Measurements from ENCODE around the gene MATCAP1. TPM values are rescaled to one million over a fixed set of nuclear protein-coding genes. Genes with fewer than 3 reads are reported as not detected.
A peak's percentile ranks its signal among the peaks of the same experiment; 100 is the strongest.

MATCAP1 gene
- total and polyA plus RNA-seq, 2 donors (not counting 1 experiment from before 2014, with no cell fraction given), result 6.2 to 8.9 TPM

- 98% methylated on average over 4 of the region's 6 CpGs for WGBS (ENCODE audit: insufficient coverage)
- H3K27ac Mint-ChIP-seq, result no peak overlapping the region
- Histone ChIP-seq H3K9ac (ENCODE audit: low read length) (no peak overlapping the region), H4K20me1 (ENCODE audit: control insufficient read depth, insufficient read depth, low read length, poor library complexity, severe bottlenecking) (peaks cover 54% of the 10 kb centered on the region), H3K4me2 (replicated peaks; ENCODE audit: low read depth, low read length, poor library complexity, severe bottlenecking) (no peak overlapping the region), H3K4me3 (ENCODE audit: control extremely low read depth in 1 of 5, extremely low read depth in 1 of 5, insufficient read depth in 1 of 5, low read depth in 2 of 5, low read length in 4 of 5) (no peak overlapping the region), H3K4me1 (ENCODE audit: control insufficient read depth in 2 of 2, insufficient read depth in 2 of 2, low read length in 2 of 2) (peaks cover 22 to 28% of the 10 kb centered on the region in 2 donors), H3K79me2 (ENCODE audit: control insufficient read depth, insufficient read depth, low read length) (peaks cover 43% of the 10 kb centered on the region), H3K36me3 (replicated peaks in 1 of 2; ENCODE audit: control extremely low read depth in 1 of 2, control insufficient read depth in 1 of 2, extremely low read depth in 1 of 2, insufficient read depth in 2 of 2, low read length in 1 of 2) (peaks cover 0 to 49% of the 10 kb centered on the region in 2 experiments), H2AFZ (ENCODE audit: insufficient read depth, low read depth, low read length, poor library complexity, severe bottlenecking) (no peak overlapping the region), H3K27ac (ENCODE audit: low read length in 2 of 2) (no peak overlapping the region), H3K9me3 (ENCODE audit: control extremely low read depth in 1 of 3, control insufficient read depth in 2 of 3, insufficient read depth in 1 of 3, low read length in 2 of 3) (peaks cover 0 to 5% (median 0%) of the 10 kb centered on the region in 3 donors), H3K27me3 (replicated peaks in 1 of 4; ENCODE audit: control extremely low read depth in 1 of 4, control insufficient read depth in 3 of 4, insufficient read depth in 4 of 4, low read length in 3 of 4) (peaks cover 0 to 2% (median 0%) of the 10 kb centered on the region in 4 experiments)
- H3K27me3 Mint-ChIP-seq, result no peaks in the 10 kb centered on the region
- POLR2A ChIA-PET, result interaction anchor here (2.2 kb wide), 1 partner anchor 32 kb away, joined by 4 read pairs; the partner anchor contains the start of gene TMEM208
- peaks cover 39% of the 10 kb centered on the region for H3K4me1 Mint-ChIP-seq
- DNase-seq (no peak), ATAC-seq (ENCODE audit: low read depth) (no peak)
- H3K9me3 Mint-ChIP-seq (ENCODE audit: insufficient read depth), result no peaks in the 10 kb centered on the region
- intact Hi-C loops (cut with micrococcal nuclease), result no loop called here
- CTCF ChIA-PET, result interaction anchor here (1.1 to 2.3 kb wide), 2 partner anchors 9 to 37 kb away, joined by 3 to 7 read pairs; no protein-coding TSS in a partner anchor
- TF ChIP-seq EZH2 (IDR thresholded peaks at IDR 0.05; ENCODE audit: borderline replicate concordance, insufficient read depth, low read depth, low read length, poor library complexity, severe bottlenecking), result no peak
- TF ChIP-seq CTCF (IDR thresholded peaks at IDR 0.05), result no peak
- H3K4me3 Mint-ChIP-seq, result peak overlapping the region; percentile 92
Measured at GRCh38 chr16:67194260-67194659, 10.5 kb upstream of the MATCAP1 start.

DNA sequence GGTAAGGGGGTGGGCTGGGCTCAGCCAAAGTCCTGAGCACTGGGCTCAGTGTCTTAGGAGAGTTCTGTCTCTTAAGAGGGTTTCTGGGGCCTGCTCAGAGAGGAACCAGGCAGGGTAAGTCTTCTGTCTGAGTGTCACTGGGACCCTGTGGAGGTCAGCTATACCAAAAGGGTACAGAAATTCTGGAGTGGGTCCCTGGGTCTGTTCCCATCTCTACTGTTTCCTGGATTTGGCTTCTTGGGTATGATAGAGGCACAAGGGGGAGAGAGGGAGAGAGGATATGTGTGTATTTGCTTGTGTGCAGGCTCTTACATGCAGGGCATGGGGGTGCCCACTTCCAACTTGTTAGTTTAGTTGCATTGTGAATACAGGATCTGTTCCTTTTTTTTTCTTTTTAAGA lies 9.8 kb upstream of the MATCAP1 start:
- peaks cover 0 to 6% (median 0%) of the 10 kb centered on the region in 4 experiments for H3K27me3 ChIP-seq (replicated peaks in 1 of 4; ENCODE audit: control extremely low read depth in 1 of 4, control insufficient read depth in 3 of 4, insufficient read depth in 4 of 4, low read length in 3 of 4)
- ChIA-PET POLR2A (interaction anchor here (0.7 to 2.2 kb wide), 2 partner anchors 33 to 287 kb away, joined by 4 to 5 read pairs; partner anchors contain the start of genes ATP6V0D1 and TMEM208), CTCF (interaction anchor here (1.1 to 2.3 kb wide), 2 partner anchors 8 to 36 kb away, joined by 3 to 7 read pairs; no protein-coding TSS in a partner anchor)
- no peak overlapping the region for H3K27ac ChIP-seq (ENCODE audit: low read length in 2 of 2)
- H3K4me3 Mint-ChIP-seq, result peak overlapping the region; percentile 92
- H2AFZ ChIP-seq (ENCODE audit: insufficient read depth, low read depth, low read length, poor library complexity, severe bottlenecking), result no peak overlapping the region
- H3K4me1 Mint-ChIP-seq, result peaks cover 38% of the 10 kb centered on the region
- no peaks in the 10 kb centered on the region for H3K9me3 Mint-ChIP-seq (ENCODE audit: insufficient read depth)
- DNase-seq, result no peak
- H3K9me3 ChIP-seq (ENCODE audit: control extremely low read depth in 1 of 3, control insufficient read depth in 2 of 3, insufficient read depth in 1 of 3, low read length in 2 of 3), result peaks cover 0 to 5% (median 0%) of the 10 kb centered on the region in 3 donors
- intact Hi-C loops (cut with micrococcal nuclease), result loop anchor here (2.0 kb wide), 1 partner anchor 33 kb away; no protein-coding TSS in a partner anchor
- H3K9ac ChIP-seq (ENCODE audit: low read length), result peak overlapping the region; percentile 94
- peak overlapping the region; percentile 97 for H3K4me2 ChIP-seq (replicated peaks; ENCODE audit: low read depth, low read length, poor library complexity, severe bottlenecking)
- no peak for TF ChIP-seq CTCF (IDR thresholded peaks at IDR 0.05)
- no peak for TF ChIP-seq EZH2 (IDR thresholded peaks at IDR 0.05; ENCODE audit: borderline replicate concordance, insufficient read depth, low read depth, low read length, poor library complexity, severe bottlenecking)
- H3K79me2 ChIP-seq (ENCODE audit: control insufficient read depth, insufficient read depth, low read length), result peaks cover 43% of the 10 kb centered on the region
- no peak overlapping the region for H3K27ac Mint-ChIP-seq
- no peak for ATAC-seq (ENCODE audit: low read depth)
- H3K27me3 Mint-ChIP-seq, result no peaks in the 10 kb centered on the region
- H3K36me3 ChIP-seq (replicated peaks in 1 of 2; ENCODE audit: control extremely low read depth in 1 of 2, control insufficient read depth in 1 of 2, extremely low read depth in 1 of 2, insufficient read depth in 2 of 2, low read length in 1 of 2), result peaks cover 0 to 49% of the 10 kb centered on the region in 2 experiments
- peak overlapping the region in 1 of 5 experiments; percentile 74 for H3K4me3 ChIP-seq (ENCODE audit: control extremely low read depth in 1 of 5, extremely low read depth in 1 of 5, insufficient read depth in 1 of 5, low read depth in 2 of 5, low read length in 4 of 5)
- H3K4me1 ChIP-seq (ENCODE audit: control insufficient read depth in 2 of 2, insufficient read depth in 2 of 2, low read length in 2 of 2), result peaks cover 22 to 28% of the 10 kb centered on the region in 2 donors
- H4K20me1 ChIP-seq (ENCODE audit: control insufficient read depth, insufficient read depth, low read length, poor library complexity, severe bottlenecking), result peaks cover 54% of the 10 kb centered on the region

All from B cell (primary cell).